Activated CD4-positive, alpha-beta T cell treated with anti-CD3 and anti-CD28 coated beads, Interleukin-2, amount 10 ng/mL, durations not matched to agents 24 days and 14 days (primary cell): ENCODE data around the gene ZNF428. TPM values are rescaled to one million over a fixed set of nuclear protein-coding genes. Genes with fewer than 3 reads are reported as not detected.
A peak's percentile ranks its signal among the peaks of the same experiment; 100 is the strongest.

Source experiments
- DNase-seq: peaks from one replicate; pipeline ENCODE4 v3.0.0; 2022
- H3K27ac Mint-ChIP-seq: one replicate; pipeline ENCODE4 v1.8.0; 2022; ENCODE audit warnings: mild to moderate bottlenecking, mixed read lengths
- H3K27me3 Mint-ChIP-seq: one replicate; pipeline ENCODE4 v1.8.0; 2022; ENCODE audit warnings: mixed read lengths
- H3K36me3 Mint-ChIP-seq: one replicate; pipeline ENCODE4 v1.8.0; 2022; ENCODE audit warnings: low read depth, mild to moderate bottlenecking, mixed read lengths
- H3K4me1 Mint-ChIP-seq: one replicate; pipeline ENCODE4 v1.8.0; 2021; ENCODE audit warnings: mixed read lengths
- H3K4me3 Mint-ChIP-seq: one replicate; pipeline ENCODE4 v1.8.0; 2022; ENCODE audit warnings: mild to moderate bottlenecking, moderate library complexity, mixed read lengths
- H3K9me3 Mint-ChIP-seq: one replicate; pipeline ENCODE4 v1.8.0; 2021; ENCODE audit warnings: mixed read lengths
- intact Hi-C: fragments of 100-400 bp; cut with micrococcal nuclease; formaldehyde crosslinking; loops from one replicate; pipeline ENCODE4 v1.15.1; 2023
- total RNA-seq: library from RNA; stranded (reverse); gene quantifications from 2 replicates; pipeline ENCODE4 v1.2.3, GENCODE V29; 2022

ZNF428 gene
- total RNA-seq, 1 donor from 2014 or later, result 19.4 TPM

DNA sequence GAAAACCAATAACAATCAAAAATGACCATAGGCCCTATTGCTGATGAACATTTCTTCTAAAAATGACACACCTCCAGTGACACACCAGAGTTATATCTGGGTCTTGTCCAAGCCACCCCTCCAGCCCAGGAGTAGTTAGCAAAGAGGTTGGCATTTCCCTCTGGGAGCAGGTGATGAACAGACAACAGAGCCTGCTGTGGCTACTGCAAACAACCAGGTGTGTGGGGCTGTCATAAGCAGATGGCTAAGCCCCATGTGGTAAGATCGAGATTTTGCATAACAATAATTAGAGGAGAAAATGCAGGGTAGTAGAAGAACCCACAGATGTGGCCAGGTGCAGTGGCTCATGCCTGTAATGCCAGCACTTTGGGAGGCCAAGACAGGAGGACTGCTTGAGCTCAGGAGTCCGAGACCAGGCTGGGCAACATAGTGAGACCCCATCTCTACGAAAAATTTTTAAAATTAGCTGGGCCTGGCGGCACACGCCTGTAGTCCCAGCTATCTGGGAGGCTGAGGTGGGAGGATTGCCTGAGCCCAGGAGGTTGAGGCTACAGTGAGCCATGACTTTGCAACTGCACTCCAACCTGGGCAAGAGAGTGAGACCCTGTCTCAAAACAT, 49.1 kb downstream of the ZNF428 start:
- Mint-ChIP-seq H3K27me3 (no peaks in the 10 kb centered on the region), H3K36me3 (peaks cover 10% of the 10 kb centered on the region), H3K27ac (peak overlapping the region; percentile 34), H3K4me1 (peaks cover 14% of the 10 kb centered on the region), H3K4me3 (no peak overlapping the region), H3K9me3 (no peaks in the 10 kb centered on the region)
- DNase-seq, result no peak
- intact Hi-C loops, result no loop called here

DNA sequence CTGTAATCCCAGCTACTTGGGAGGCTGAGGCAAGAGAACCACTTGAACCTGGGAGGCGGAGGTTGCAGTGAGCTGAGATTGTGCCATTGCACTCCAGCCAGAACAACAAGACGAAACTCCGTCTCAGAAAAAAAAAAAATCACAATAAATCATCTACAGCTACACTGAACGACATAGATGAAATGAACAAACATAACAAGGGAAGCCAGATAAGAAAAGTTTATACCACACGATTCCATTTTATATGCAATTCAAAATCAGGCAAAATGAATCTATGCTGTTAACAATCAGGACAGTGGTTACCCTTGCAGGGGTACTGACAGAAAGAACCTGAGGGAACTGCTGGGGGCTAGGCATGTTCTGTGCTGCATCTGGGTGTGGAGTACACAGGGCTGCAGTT, 49.8 kb downstream of the ZNF428 start:
- Mint-ChIP-seq H3K27me3 (no peaks in the 10 kb centered on the region), H3K4me1 (peaks cover 10% of the 10 kb centered on the region), H3K9me3 (no peaks in the 10 kb centered on the region), H3K36me3 (peaks cover 8% of the 10 kb centered on the region), H3K27ac (no peak overlapping the region), H3K4me3 (no peak overlapping the region)
- no peak for DNase-seq
- intact Hi-C loops, result no loop called here

DNA sequence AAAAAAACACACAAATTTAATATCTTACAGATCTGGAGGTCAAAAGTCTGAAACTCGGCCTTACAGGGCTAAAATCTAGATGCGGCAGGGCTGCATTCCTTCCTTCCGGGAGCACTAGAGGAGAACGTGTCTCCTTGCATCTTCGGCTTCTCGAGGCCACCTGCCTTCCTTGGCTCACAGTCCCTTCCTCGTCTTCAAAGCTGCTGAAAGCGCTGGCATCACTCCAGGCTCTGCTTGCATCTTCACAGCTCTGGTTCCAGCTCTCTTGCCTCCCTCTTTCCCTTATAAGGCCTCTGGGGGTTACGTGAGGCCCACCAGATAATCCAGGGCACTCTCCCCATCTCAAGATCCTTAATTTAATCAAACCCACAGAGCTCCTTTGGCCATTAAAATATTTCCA, 54.6 kb downstream of the ZNF428 start:
- no peak overlapping the region for H3K4me3 Mint-ChIP-seq
- no peak for DNase-seq
- H3K9me3 Mint-ChIP-seq, result no peaks in the 10 kb centered on the region
- no peaks in the 10 kb centered on the region for H3K27me3 Mint-ChIP-seq
- H3K36me3 Mint-ChIP-seq, result peaks cover 25% of the 10 kb centered on the region
- no peak overlapping the region for H3K27ac Mint-ChIP-seq
- peaks cover 31% of the 10 kb centered on the region for H3K4me1 Mint-ChIP-seq
- intact Hi-C loops, result no loop called here

DNA sequence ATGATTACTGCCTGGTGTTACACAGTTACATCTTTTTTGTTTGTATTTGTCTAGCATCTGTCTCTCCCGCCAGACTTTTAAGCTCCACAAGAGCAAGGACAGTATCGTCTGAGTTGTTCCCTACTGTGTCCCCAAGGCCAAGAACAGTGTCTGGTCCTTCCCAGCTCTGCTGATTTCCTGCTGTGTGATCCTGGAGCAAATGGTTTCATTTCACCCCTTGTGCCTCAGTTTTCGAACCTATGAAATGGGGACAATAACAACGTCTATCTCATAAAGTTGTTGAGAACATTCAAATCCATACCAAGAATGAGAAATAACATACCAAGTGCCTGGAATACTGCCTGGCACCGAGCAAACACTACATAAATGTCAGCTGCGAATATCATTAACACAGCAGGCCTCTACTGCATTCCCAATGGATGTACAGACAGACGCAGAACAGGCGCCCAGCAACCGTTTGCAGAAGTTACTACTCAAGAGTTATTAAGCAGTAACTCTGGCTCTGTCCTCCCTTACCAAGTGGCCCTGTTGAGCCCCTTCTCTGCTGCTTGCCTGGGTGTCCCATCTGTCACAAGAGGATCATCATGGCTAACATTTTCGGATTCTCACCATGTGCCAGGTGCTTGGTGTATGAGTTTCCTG, 55.5 kb downstream of the ZNF428 start:
- no peak for DNase-seq
- H3K27ac Mint-ChIP-seq, result peak overlapping the region; percentile 89
- no peaks in the 10 kb centered on the region for H3K27me3 Mint-ChIP-seq
- peaks cover 31% of the 10 kb centered on the region for H3K4me1 Mint-ChIP-seq
- peaks cover 27% of the 10 kb centered on the region for H3K36me3 Mint-ChIP-seq
- H3K9me3 Mint-ChIP-seq, result no peaks in the 10 kb centered on the region
- intact Hi-C loops, result no loop called here
- no peak overlapping the region for H3K4me3 Mint-ChIP-seq

DNA sequence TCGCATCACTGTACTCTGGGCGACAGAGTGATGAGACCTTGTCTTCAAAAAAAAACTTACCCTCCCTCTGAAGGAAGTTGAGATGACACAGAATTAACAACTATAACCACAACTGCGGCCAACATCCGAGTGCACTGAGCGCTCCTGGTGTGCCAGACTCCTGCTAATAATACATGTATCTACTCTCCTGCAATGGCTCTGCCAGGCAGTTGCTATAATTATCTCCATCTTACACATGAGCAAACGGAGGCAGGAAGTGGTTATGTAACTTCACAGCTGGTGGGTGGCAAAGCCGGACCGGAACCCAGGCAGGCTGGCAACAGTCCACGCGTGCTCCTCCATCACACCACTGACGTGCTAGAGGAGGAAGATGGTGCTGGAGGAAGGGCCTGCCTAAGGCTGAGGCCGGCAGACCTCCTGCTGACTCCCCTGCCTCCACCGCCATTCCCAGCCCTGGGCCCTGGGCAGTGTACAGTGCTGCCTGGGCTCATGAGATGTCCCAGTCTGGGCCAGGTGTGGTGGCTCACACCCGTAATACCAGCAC, 56.7 kb downstream of the ZNF428 start:
- Mint-ChIP-seq H3K27me3 (no peaks in the 10 kb centered on the region), H3K4me3 (peak overlapping the region; percentile 55), H3K4me1 (peaks cover 31% of the 10 kb centered on the region), H3K36me3 (peaks cover 29% of the 10 kb centered on the region), H3K27ac (peak overlapping the region; percentile 91), H3K9me3 (no peaks in the 10 kb centered on the region)
- intact Hi-C loops, result no loop called here
- DNase-seq, result peak; percentile 87

- Mint-ChIP-seq H3K9me3 (no peaks in the 10 kb centered on the region), H3K4me3 (peak overlapping the region; percentile 55), H3K27ac (peak overlapping the region; percentile 91), H3K4me1 (peaks cover 31% of the 10 kb centered on the region), H3K27me3 (no peaks in the 10 kb centered on the region), H3K36me3 (peaks cover 32% of the 10 kb centered on the region)
- intact Hi-C loops, result no loop called here
- DNase-seq, result no peak
These were observed 57.2 kb downstream of the ZNF428 start for GRCh38 chr19:43562226-43562697.

DNA sequence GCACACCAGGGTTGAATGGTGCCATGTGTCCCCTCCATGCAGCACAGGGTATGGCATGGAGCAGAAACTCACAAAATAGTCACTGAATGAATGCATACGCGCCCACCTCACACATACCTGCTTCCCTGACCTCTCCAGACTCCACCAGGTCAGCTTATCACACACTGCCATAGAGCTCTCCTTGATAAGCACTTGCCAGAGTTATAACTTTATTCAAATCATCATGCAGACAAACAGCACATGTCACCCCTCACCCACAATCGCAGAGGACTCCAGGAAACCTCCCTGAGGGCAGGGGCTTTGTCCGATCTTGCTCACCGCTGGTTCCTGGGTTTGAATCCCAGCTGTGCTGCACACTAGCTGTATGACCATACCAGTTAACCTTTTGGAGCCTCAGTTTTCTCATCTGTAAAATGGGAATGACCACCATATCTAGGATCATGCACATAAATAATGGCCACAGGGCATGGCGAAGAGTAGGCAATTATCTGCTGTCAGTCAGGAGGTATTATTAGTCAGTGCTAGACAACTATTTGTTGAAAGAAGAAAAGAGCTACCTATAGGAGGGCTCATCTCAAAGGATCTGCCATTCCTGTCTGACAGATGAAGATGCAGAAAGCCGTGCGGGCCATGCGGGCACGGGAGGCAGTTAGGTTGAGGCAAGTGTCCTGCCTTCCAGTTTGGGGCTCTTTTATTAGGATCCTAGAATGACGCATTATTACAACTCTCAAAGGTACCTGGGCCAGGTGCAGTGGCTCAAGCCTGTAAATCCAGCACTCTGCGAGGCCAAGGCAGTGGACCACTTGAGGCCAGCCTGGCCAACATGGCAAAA, 58.1 kb downstream of the ZNF428 start:
- peaks cover 29% of the 10 kb centered on the region for H3K4me1 Mint-ChIP-seq
- DNase-seq, result no peak
- H3K27ac Mint-ChIP-seq, result peak overlapping the region; percentile 35
- peaks cover 33% of the 10 kb centered on the region for H3K36me3 Mint-ChIP-seq
- H3K27me3 Mint-ChIP-seq, result no peaks in the 10 kb centered on the region
- no peaks in the 10 kb centered on the region for H3K9me3 Mint-ChIP-seq
- intact Hi-C loops, result no loop called here
- no peak overlapping the region for H3K4me3 Mint-ChIP-seq

DNA sequence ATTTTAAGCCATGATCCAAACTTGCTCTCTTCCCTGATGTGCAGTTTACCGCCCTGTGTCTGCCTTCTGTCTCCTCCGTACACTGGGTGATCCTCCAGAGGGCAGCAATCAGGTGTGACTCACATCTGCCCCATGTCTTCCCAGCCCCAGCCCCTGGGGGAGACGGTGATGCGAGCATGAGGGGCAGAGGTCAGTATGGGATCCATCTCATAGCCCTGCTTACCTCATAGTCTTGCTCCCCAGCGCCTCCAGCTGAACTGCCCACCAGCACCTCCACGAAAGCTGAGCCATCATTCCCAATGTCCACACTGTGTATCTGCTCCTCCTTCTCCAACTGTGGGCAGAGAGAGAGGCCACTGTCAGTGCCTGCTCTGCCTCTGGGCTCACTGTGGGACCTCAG, 58.7 kb downstream of the ZNF428 start:
- no peak overlapping the region for H3K4me3 Mint-ChIP-seq
- intact Hi-C loops, result no loop called here
- no peak for DNase-seq
- no peaks in the 10 kb centered on the region for H3K27me3 Mint-ChIP-seq
- no peaks in the 10 kb centered on the region for H3K9me3 Mint-ChIP-seq
- peaks cover 29% of the 10 kb centered on the region for H3K4me1 Mint-ChIP-seq
- H3K27ac Mint-ChIP-seq, result peak overlapping the region; percentile 25
- H3K36me3 Mint-ChIP-seq, result peaks cover 33% of the 10 kb centered on the region

Other genes starting within 250 kb of the ZNF428 start
- not detected in 2 replicates for gene TEX101, start 204.7 kb downstream of the ZNF428 start, total RNA-seq
- gene LYPD3, start 154.0 kb downstream of the ZNF428 start, total RNA-seq, result 3.6 and 4.1 TPM in 2 replicates
- gene PHLDB3, start 114.9 kb downstream of the ZNF428 start, total RNA-seq, result 26.3 and 26.7 TPM in 2 replicates
- gene ETHE1, start 92.4 kb downstream of the ZNF428 start, total RNA-seq, result 59.3 and 59.7 TPM in 2 replicates
- 1.8 and 2.4 TPM in 2 replicates for gene ZNF575, start 86.4 kb downstream of the ZNF428 start, total RNA-seq
- 27.5 and 29.6 TPM in 2 replicates for gene XRCC1, start 44.1 kb downstream of the ZNF428 start, total RNA-seq
- 7.9 and 9.9 TPM in 2 replicates for gene PINLYP, start 43.8 kb downstream of the ZNF428 start, total RNA-seq
- gene IRGQ, start 23.5 kb downstream of the ZNF428 start, total RNA-seq, result 31.5 and 32.7 TPM in 2 replicates
- 14.4 and 15.3 TPM in 2 replicates for gene ZNF576, start 23.0 kb downstream of the ZNF428 start, total RNA-seq
- 0.19 and 0.37 TPM in 2 replicates for gene SRRM5, start 7.5 kb downstream of the ZNF428 start, total RNA-seq
- gene CADM4, start 20.2 kb upstream of the ZNF428 start, total RNA-seq, result 0.28 and 0.44 TPM in 2 replicates
- 13.8 and 14.9 TPM in 2 replicates for gene PLAUR, start 50.5 kb upstream of the ZNF428 start, total RNA-seq
- gene IRGC, start 96.4 kb upstream of the ZNF428 start, total RNA-seq, result not detected in 2 replicates
- gene SMG9, start 135.3 kb upstream of the ZNF428 start, total RNA-seq, result 83.9 and 86.6 TPM in 2 replicates
- 165 and 172 TPM in 2 replicates for gene KCNN4, start 161.3 kb upstream of the ZNF428 start, total RNA-seq
- gene LYPD5, start 182.8 kb upstream of the ZNF428 start, total RNA-seq, result 0.26 and 0.42 TPM in 2 replicates
- 4.0 and 5.7 TPM in 2 replicates for gene ZNF283, start 207.7 kb upstream of the ZNF428 start, total RNA-seq